GM12875 (cell line): Measurements from ENCODE around the gene EIF2A.

Experiments used
- H3K4me3 ChIP-seq: one replicate; pipeline ENCODE4 v1.5.1; 2011; ENCODE audit warnings: low read depth, low read length, control low read depth
- TF ChIP-seq, protein P1 (sequence below): IDR thresholded peaks from 2 replicates; pipeline ENCODE4 v1.5.1; 2011; ENCODE audit warnings: low read depth, mild to moderate bottlenecking, control low read depth, inconsistent platforms, low read length, moderate library complexity, borderline replicate concordance; ENCODE audit not compliant: insufficient read depth

The EIF2A gene

DNA sequence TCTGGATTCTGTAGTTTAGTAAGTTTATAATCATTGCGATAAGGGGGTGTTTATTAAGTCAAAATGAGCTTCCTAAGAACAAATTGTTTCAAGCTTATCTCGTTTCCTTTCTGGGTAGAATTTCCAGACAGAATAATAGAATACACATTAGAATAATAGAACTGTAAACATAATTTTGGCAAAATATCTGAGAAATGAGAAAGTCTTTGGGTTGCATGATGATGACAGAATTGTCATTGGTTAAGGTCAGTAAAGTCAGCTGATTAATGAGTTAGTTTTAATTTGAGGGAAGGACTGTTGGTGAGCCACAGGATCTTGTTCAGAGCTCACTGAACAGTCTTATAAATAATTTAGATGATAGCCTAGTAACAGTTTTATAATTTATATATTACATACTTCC lies 10.2 kb downstream of the EIF2A start:
- H3K4me3 ChIP-seq = no peak overlapping the region
- TF ChIP-seq, protein P1, sequence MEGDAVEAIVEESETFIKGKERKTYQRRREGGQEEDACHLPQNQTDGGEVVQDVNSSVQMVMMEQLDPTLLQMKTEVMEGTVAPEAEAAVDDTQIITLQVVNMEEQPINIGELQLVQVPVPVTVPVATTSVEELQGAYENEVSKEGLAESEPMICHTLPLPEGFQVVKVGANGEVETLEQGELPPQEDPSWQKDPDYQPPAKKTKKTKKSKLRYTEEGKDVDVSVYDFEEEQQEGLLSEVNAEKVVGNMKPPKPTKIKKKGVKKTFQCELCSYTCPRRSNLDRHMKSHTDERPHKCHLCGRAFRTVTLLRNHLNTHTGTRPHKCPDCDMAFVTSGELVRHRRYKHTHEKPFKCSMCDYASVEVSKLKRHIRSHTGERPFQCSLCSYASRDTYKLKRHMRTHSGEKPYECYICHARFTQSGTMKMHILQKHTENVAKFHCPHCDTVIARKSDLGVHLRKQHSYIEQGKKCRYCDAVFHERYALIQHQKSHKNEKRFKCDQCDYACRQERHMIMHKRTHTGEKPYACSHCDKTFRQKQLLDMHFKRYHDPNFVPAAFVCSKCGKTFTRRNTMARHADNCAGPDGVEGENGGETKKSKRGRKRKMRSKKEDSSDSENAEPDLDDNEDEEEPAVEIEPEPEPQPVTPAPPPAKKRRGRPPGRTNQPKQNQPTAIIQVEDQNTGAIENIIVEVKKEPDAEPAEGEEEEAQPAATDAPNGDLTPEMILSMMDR = no peak

DNA sequence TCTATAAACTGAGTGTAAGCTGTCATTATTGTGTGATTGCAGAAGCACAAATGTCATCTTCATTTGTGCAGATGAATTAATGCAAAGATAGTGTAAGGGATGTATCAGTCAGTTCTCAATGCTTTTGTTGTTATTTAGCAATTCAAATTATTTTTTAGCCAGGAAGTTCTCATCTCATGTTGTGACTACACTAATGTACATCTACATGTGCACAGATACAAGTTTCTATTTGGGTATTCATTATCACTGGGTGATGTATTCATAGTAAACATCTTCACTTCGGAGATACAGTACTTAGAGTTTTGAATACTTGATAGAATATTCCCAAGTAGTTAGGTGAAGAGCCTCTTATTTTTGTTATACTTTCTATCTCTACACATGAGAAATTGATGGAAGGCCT lies 11.1 kb downstream of the EIF2A start:
- TF ChIP-seq, protein P1 = no peak
- H3K4me3 ChIP-seq = no peak overlapping the region

DNA sequence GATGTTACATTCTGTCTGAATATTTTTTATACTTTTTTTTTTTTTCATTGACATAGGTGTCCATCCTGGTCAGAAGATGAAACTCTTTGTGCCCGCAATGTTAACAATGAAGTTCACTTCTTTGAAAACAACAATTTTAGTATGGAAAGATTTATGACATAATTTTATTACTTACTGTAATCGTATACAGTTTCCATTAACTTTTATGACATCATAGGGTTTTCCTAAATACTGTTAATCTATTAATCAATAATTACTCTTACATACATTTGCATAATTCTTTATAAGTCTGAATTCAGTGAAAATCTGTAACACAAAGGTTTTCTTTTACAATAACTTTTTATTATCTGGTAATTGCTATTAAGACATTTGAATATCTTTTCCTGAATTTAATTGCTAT lies 17.7 kb downstream of the EIF2A start:
- no peak overlapping the region for H3K4me3 ChIP-seq
- TF ChIP-seq, protein P1 = no peak

DNA sequence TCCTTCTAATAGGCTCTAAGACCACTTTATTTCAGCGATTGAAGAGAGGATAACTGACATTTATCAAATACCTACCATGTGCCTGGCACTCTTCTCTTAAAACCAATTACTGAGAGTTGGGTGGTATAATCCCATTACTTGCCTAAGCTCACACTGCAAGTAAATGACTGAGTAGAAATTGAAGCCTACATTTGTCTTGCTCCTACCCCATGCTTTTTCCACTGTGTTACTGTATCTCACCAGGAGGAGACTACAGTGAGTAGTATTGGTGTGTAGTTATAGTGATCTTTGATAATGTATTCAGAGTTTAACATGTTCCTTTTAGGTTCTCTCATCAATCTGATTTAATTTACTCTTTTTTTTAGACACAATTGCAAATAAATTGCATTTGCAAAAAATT lies 20.7 kb downstream of the EIF2A start:
- TF ChIP-seq, protein P1 = no peak
- no peak overlapping the region for H3K4me3 ChIP-seq

DNA sequence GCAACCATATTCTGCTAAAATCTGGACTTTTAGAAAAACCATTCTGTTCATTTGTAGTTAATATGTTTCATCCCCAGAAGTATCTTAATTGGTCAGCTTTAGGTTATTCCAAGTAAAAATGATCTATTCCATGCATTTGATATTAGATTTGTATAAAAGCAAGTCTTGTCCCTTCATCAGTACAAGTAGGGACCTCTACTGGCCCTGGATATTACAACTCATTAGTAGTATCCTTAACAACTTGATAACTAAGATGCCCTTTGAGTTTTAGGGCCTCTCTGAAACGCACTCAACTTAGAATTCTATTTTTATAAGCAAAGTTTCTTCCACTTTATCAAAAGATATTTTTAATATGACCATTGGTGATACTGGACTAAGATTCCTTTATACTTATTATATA lies 31.3 kb downstream of the EIF2A start:
- H3K4me3 ChIP-seq = no peak overlapping the region

DNA sequence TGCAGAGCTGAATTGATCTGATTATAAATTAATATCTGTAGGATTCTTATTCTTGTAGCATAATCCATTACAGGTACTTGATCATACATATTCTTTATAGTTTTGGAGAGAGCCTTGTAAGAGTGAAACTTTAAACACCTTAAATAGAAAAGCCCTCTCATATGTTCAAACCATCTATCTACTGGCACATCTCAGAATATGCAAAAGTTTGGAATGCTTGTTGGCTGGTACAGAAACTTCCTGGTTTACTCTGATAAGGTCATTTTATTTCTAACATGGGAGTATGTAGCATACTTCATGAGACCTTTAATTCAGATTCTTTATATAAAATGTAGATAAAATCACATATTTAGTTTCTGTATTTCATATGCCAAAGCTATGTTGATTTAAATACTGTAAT lies 34.6 kb downstream of the EIF2A start:
- H3K4me3 ChIP-seq = no peak overlapping the region
- TF ChIP-seq, protein P1 = no peak

More for the DNA sequence above, 31.3 kb downstream of the EIF2A start:
- TF ChIP-seq, protein P1 = no peak

DNA sequence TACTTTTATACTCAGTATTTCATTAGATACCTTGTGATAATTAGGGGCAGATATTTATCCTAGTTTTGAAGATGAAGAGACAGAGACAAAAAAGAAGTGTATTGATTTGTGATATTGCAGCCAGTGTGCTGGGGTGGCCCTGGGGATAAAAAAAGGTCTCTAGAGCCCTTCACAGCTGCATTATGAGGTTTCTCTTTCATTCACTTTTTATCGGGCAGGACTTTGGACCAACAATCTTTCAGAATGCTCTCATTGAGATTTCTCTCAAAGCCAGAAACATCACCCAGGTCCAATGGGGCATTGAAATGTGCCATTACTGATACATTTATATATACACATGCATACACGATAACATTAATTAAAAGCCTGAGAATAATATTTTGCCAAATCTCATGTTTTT lies 36.0 kb downstream of the EIF2A start:
- TF ChIP-seq, protein P1 = no peak
- no peak overlapping the region for H3K4me3 ChIP-seq
